GM21367 (cell line): ENCODE results near the gene NUP50.

Source experiments
- ATAC-seq: cut with Tn5 transposase; IDR thresholded peaks from one replicate; pipeline ENCODE4 v1.9.1; 2021; ENCODE audit not compliant: unreplicated experiment

Gene NUP50, protein sequence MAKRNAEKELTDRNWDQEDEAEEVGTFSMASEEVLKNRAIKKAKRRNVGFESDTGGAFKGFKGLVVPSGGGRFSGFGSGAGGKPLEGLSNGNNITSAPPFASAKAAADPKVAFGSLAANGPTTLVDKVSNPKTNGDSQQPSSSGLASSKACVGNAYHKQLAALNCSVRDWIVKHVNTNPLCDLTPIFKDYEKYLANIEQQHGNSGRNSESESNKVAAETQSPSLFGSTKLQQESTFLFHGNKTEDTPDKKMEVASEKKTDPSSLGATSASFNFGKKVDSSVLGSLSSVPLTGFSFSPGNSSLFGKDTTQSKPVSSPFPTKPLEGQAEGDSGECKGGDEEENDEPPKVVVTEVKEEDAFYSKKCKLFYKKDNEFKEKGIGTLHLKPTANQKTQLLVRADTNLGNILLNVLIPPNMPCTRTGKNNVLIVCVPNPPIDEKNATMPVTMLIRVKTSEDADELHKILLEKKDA

DNA sequence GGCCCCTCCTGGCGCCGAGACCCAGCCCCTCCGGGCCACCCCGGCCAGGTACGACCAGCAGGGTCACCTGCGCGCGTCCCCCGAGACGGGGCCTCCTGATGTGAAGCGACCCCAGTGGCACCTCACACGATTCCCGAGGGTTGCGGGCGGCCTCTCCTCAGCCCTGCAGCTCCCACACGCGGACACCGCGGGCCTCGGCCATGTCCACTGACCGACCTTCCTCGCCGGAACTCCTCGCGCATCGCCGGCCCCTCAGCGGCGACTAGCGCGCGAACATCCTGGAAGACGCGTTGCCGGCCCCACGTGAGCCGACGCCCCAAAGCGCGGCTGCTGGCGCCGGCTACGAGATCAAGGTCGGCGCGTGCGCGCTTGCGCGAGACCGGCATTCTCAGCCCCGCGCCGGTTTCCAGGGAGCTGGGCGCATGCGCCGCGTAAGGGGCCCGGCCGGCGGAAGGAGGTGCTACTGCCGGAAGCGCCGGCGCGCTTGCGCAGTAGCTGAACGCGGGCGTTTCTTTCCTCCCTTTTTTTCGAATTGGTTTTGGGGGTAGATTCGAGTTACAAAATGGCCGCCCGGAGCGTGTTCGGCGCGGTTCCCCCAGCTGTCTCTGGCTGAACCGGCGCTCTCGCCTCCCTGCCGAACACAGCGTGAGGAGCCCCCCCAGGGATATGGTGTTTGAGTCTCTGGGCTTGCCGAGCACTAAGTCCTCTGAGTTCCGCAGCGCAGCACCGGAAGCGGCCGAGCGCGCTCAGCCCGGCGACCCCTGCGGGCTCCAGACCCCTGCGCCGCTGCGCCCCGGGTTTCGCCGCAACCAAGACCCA is at the start of gene NUP50:
Gene NUP50, plus strand, starts transcription at position 475 of the 819 bp plus-strand sequence. CDS start 4,253 bp downstream, outside the sequence.
- peak; percentile 58 for ATAC-seq

DNA sequence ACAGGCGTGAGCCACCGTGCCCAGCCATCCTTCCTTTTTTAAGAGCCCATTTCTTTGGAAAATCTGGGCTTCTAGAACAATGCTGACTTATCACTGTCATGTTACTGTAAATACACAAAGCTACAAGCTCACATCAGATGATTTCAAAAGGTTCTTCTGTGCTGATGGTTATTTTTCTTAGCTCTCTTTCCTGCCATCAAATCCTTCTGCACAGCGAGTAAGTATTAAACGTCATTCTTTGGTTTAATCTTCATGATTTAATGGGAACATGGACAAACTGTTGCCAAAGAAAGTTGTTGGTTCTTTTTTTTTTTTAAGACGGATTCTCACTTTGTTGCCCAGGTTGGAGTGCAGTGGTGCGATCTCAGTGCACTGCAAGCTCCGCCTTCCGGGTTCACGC is 43.3 kb upstream of the NUP50 start:
- ATAC-seq = no peak

DNA sequence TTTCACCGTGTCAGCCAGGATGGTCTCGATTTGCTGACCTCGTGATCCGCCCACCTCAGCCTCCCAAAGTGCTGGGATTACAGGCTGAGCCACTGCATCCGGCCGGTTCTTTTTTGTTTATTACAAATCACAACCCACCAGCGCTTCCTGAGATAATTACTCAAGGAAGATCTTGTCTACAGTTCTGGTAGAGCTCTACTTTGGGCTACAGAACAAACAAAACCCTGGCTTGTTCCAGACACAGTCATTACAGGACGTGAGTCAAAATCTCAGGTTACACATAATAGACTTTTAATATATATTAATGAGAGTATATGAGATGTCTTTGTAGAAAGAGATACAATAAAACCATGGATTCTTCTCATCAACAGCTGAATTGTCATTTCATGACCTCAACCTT is 42.8 kb upstream of the NUP50 start:
- no peak for ATAC-seq

DNA sequence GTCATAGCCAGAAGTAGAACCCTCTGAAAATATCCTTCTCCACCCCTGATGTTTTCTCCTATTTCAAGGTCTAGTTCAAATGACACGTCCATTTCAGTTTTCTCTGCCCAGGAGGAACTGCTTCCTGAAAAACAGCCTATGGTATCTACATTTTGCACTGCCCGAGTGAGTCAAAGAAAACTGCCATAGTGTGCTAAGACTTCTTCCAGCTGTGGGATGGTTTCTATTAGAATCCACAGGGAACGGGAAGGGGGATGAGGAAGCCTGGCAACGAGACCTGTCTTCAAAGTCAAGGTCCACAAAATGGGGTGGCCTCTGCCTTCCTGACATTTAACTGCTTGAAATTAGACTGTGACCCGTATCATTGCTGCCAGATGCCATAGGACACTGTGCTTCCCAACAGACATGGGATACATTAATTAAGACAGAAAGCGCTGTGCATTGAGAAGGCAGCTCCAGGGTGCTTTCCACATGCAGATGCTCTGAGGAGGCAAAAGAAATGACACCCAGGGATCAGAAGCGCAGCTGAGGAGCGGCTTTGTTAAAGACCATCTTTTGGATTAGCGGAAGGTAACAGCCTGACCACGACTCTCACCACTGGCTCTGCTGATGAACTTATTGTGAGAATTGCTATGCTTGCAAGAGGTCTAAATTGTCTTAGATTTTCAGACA is 39.4 kb upstream of the NUP50 start:
- ATAC-seq = no peak

DNA sequence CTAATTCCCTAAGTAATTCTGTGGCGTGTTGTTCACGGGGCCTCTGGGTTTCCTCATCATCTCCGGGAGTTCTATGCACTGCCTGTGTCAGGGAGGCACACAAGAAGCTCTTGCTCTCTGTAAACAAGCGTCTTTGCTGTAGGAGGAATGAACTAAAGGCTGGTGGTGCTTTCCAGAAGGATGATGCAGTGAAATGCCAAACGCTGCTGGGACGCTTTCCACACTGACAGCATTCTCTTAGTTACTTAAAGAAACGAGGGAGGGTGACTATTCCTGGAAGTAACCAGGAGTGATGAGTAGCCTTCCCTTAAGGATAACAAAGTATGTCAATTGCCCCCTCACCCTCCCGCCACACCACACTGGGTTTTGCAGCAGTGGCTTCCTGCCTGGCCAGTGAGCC is 38.5 kb upstream of the NUP50 start:
- ATAC-seq = no peak

DNA sequence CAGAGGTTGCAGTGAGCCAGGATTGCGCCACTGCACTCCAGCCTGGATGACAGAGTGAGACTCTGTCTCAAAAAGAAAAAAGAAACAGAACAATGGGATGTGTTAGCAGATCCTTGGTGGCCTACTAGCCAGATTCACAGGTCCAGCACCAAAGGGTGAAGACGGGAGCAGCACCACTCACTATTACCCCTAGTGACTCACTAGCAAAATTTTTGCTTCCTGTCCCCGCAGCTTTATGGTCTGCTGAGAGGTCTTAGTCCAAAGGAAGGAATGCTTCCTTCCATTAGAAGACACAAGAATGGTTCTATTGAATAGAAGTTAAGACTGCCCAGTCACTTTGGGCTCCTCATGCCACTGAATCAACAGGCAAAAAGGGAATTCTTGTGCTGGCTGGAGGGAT is 35.9 kb upstream of the NUP50 start:
- ATAC-seq = no peak

DNA sequence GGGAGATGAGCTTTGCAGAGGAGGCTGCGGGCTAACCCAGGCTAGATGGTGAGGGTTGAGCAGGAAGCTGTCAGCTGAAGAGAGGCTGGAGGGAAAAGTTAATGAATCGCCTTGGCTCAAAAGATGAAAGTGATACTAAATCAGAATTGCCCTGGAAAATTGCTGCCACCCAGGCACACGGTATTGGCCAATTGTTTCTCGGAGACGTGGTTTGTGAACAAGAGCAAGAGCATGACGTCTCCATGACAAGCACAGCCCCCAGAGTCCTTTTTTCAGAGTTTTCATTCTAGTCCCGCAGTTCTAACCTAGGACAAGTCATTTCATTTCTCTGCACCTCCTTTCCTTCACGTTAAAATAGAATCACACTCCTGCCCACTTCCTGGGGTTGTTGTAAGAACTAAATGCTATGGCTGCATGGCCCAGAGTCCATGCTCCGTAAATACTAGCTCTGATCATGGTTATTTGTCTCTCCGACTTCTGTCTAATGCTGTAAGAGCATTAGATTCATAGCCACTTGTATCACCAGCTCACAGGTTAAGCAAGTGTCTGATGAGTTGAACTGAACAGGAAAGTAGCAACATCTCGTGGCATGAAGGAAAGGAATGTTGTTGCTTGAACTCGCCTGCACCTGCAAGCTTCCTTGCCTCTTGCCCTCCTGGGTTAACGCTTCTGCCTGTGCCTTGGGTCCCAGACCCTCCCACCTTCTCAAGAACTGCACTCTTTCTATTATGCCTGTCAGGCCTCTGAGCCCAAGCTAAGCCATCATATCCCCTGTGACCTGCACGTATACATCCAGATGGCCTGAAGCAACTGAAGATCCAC is 33.8 kb upstream of the NUP50 start:
- ATAC-seq = no peak

DNA sequence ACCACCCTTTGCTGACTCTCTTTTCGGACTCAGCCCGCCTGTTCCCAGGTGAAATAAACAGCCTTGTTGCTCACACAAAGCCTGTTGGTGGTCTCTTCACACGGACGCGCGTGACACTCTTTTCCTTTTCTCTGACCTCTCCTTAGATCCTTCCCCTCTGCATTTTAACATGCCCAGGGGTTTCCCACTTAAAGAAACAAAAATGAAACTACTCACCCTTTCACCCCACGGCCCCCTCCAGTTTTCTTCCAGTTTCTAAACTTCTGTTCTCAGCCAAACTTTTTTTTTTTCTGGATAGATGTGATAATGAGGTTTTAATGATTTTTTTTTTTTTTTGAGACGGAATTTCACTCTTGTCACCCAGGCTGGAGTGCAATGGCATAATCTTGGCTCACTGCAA is 32.8 kb upstream of the NUP50 start:
- no peak for ATAC-seq

DNA sequence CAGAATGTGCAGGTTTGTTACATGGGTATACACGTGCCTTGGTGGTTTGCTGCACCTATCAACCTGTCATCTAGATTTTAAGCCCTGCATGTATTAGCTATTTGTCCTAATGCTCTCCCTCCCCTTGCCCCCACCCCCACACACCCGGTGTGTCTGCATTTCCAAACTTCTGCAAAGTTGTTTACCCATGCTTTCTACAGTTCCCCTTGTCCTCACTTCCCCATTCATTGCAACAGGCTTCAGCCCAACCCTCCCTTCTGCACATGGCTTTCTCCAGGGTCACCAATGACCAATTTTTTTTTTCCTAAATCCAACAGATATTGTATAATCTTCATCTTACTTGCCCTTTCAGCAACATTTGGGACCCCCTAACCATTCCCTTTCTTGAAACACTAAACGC is 32.0 kb upstream of the NUP50 start:
- no peak for ATAC-seq

DNA sequence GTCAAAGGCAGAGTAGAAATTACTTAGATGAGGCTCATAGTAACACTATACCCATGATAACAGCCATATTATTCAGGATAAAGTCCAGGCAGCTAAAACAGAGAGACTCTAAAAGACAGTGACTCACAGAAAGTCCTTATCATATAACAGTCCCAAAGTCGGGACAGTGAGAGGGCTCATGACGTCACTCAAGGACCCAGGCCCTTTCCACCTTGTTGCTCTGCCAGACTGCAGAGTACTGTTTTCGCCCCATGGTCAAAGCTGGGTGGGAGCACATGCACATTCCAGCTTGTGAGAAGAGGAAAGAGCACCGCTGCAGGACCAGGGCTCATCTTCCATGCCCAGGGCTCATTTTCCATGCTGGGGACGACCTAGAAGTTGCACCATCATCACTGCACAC is 29.4 kb upstream of the NUP50 start:
- no peak for ATAC-seq

DNA sequence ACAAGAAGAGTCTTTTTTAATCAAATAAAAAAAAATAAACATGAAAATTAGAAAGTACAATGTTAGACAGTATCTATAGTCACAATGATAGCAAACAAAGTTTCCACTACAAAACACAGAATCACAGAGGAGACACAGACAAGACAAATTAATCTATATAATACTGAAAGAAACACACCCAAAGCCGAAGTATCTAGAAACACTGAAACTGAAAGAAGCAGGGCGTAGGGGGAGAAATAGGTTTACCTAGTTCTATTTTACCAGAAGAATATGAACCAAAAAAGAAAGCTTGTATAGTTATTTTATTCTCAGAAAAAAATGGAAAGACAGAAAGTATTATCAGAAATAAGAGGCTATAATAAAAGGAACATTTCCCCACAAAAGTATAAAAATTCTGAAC is 27.1 kb upstream of the NUP50 start:
- no peak for ATAC-seq

DNA sequence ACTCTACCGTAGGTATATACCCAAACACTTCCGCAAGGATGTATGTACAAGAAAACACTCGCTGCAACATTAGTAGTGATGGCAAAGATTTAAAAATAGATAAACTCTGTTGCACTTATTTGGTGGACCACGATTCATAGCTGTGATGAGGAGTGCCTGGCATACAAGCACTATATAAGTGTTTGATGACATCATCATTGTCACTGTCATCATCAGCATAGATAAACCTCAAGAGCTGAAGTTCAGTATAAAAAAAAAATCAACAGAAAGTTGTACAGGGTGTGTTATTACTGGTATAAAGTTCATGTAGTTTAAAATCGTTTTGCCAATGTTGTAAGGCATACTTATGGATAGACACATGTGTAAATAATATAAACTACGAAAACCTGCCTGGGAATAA is 24.0 kb upstream of the NUP50 start:
- ATAC-seq = no peak

DNA sequence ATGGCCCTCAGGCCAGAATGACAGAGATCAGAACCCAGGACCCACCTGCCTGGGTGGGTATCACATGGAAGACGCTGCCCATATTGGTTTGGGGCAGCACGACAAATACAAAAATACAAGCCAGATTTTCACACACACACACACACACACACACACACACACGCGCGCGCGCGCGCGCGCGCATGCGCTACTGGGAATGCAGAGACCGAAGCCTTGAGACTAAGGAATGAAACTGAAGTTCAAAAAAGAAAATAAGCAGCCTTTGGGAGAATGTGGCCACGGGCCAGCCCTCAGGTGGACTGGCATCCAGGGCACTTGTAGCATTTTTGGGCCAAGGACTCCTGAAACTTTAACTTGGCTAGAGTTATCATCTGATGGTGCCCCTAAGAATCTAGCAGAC is 21.3 kb upstream of the NUP50 start:
- no peak for ATAC-seq

DNA sequence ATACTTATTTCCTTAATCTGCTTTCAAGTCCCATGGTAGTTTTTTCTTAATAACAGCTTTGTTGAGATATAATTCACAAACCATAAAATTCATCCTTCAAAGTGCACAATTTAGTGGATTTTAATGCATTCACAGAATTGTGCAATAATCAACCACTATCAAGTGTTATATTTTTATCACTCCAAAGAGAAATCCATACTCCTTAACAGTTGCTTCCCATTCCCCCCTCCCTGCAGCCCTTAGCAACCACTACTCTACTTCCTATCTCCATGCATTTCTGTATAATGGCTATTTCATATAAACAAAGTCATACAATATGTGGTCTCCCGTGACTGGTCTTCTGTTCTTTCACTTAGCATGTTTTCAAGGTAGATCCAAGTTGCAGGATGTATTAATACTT is 18.8 kb upstream of the NUP50 start:
- no peak for ATAC-seq

DNA sequence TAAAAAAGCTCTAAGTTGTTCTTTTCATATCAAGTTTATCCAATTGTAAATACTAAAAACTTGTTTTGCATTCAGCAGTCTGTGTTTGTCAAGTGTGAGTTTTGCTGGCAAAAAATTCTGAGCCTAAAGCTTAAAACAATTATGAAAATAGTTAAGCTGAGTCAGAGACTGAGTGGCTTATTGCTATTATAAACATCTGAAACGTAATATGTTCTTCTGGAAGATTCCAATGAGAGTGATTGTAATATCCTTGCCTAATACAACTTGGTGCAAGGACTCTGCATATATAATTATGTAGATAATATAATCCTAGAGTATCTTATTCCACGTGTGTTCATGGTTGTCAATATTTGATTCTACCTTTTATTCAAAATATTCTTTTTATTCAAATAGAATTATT is 14.1 kb upstream of the NUP50 start:
- no peak for ATAC-seq

DNA sequence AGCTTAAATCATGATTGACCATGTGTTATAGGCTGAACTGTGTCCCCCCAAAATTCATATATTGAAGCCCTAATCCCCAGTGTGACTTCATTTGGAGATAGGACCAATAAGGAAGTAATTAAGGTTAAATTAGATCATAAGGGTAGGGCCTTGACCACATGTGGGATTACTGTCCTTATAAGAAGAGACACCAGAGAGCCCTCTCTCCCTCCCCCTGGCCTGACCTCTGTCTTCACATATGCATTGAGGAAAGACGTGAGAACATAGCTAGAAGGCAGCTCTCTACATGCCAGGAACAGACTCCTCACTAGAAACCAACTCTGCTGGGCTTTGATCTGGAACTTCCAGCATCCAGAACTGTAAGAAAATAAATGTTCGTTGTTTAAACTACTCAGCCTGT is 13.6 kb upstream of the NUP50 start:
- ATAC-seq = no peak

DNA sequence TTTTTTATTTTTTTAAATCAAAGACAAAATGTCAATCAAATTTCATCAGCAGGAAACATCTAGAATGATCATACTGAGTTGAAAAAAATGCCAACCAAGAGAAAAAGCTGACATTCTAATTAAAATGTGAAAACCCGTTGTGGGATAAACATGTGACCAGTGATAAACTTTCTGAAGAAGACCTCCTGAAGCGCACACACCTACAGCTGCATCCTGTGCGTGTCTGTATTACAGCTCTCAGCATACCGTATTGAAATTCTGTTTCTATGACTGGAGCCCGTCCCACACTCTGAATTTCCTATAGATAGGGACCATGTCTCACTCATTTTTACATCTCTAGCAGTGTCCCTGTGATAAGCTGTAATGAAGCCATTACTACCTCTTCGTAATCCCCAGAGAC is 12.2 kb upstream of the NUP50 start:
- no peak for ATAC-seq

DNA sequence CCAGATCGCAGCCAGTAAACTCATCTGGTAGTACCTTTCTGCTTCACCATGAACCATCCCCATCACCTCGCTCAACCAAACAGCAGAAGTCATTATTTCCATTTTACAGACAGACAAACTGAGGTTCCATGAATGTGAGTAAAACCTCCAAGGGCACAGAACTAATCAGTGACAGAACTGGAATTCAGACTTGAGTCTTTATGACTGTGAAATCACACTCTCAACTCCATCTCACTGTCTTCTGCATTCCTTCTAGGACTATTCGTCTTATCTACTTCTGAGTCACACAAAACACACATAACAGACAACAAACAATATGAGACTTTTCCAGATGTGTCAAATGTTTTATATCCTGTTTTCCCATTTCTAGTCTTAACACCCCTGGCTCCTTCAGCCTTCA is 9.3 kb upstream of the NUP50 start:
- no peak for ATAC-seq

DNA sequence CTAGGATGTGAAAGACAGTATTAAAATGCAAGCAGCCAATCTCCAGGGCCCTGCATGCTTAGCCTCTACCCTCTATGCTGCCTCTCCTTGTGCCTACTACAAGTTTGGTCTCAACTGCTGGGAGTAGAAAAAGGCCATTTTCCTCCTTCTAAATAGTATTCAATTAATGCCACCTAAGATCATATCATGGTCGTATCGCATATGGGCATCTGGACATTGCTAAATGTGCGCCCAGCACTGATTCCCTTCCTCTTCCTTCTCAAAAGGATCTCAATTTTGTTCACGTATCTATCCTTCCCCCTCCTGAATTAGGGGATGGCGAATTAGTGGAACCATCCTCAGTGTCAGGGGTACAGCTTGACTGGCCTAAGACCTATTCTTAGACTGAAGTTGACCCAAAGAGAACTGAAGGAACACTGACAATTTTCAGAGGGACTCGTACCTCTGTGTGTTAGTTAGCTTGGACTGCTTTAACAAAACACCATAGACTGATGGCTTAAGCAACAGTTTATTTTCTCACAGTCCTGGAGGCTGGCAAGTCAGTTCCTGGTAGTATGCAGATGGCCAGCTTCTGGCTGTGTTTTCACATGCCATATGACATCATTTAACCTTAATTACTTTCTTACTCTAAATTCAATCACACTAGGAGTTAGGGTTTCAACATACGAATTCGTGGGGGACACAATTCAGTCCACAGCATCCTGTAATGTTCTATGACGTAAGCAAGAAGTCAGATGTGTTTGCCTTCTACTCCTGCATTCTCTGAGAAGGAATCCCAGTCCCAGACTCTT is 8.5 kb upstream of the NUP50 start:
- ATAC-seq = no peak

DNA sequence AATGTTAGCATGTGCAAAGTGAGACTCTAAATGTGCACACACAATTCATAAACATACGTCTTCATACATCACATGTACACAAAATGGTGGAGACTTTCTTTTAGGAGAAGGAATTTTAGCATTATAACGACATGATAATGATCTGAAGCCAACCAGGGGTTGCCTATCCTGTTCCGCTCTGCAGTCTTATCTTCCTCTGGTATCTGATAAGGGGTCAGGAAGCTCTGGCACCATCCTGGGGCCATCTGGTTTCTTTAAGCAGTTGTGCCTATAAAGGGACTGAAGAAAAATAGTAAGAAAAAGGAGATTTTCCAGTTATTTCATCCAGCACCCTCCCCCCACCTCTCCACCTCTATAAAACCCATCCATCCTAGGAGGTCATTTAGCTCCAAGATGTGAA is 5.8 kb upstream of the NUP50 start:
- no peak for ATAC-seq
